Peyer's patch (tissue), 4 donors: ENCODE measurements around the gene TRERF1. TPM values are rescaled to one million over a fixed set of nuclear protein-coding genes. Genes with fewer than 3 reads are reported as not detected.
A peak's percentile ranks its signal among the peaks of the same experiment; 100 is the strongest.

Experiments
- DNase-seq, 3 donors: peaks; one replicate each; pipeline ENCODE4 v3.0.0-alpha.2; 2017 to 2019
- H3K27ac ChIP-seq, 4 donors: fragments of 200-600 bp; sonication (generic); one replicate each; pipeline ENCODE4 v1.5.1; 2016 to 2019
- H3K27me3 ChIP-seq, 2 donors: fragments of 200-600 bp; sonication (generic); one replicate each; pipeline ENCODE4 v1.5.1; 2019
- H3K36me3 ChIP-seq, 3 donors: fragments of 200-600 bp; sonication (generic); one replicate each; pipeline ENCODE4 v1.5.1; 2016 to 2019
- H3K4me1 ChIP-seq, 4 donors: fragments of 200-600 bp; sonication (generic); one replicate each; pipeline ENCODE4 v1.5.1; 2016 to 2019
- H3K4me3 ChIP-seq, 4 donors: fragments of 200-600 bp; sonication (generic); 1 replicate in 3 of 4; 2 replicates in 1 of 4; pipeline ENCODE4 v1.5.1; 2016 to 2019; ENCODE audit warnings: mild to moderate bottlenecking in 1 of 4
- H3K9me3 ChIP-seq, 4 donors: fragments of 200-600 bp; sonication (generic); one replicate each; pipeline ENCODE4 v1.5.1; 2016 to 2019; ENCODE audit warnings: mild to moderate bottlenecking in 1 of 4
- CTCF ChIP-seq, 6 experiments: fragments of 450-650 bp in 4 of 6; fragments of 200-600 bp in 2 of 6; sonication (generic) in 1 of 6; IDR thresholded peaks; one replicate each; pipeline ENCODE4 v1.5.1; 2017 to 2019; ENCODE audit warnings: antibody characterized with exemption in 6 of 6, mild to moderate bottlenecking in 3 of 6, moderate library complexity in 1 of 6
- POLR2A ChIP-seq, 2 donors: fragments of 450-650 bp; IDR thresholded peaks; one replicate each; pipeline ENCODE4 v1.5.1; 2017; ENCODE audit warnings: antibody characterized with exemption in 2 of 2, mild to moderate bottlenecking in 2 of 2, moderate library complexity in 2 of 2
- total RNA-seq, 4 donors: library from RNA; depleted of rRNA; stranded (reverse); fragments of >200 nt; gene quantifications; one replicate each; pipeline ENCODE4 v1.1.0, GENCODE V29; 2016

TRERF1 gene
- total RNA-seq, 4 donors from 2014 or later, result 4.6 to 28.1 (median 8.5) TPM

- no peak for TF ChIP-seq CTCF (IDR thresholded peaks at IDR 0.05)
- TF ChIP-seq POLR2A (IDR thresholded peaks at IDR 0.05), result no peak
- H3K9me3 ChIP-seq, result no peaks in the 10 kb centered on the region
- peak in 2 of 3 donors; percentile 66 to 69 for DNase-seq
- H3K4me1 ChIP-seq, result peaks cover 0 to 20% (median 13%) of the 10 kb centered on the region in 4 donors
- H3K36me3 ChIP-seq, result no peaks in the 10 kb centered on the region
- H3K4me3 ChIP-seq, result no peak overlapping the region
- H3K27me3 ChIP-seq, result no peaks in the 10 kb centered on the region
- peak overlapping the region; percentile 70 to 84 (median 78) for H3K27ac ChIP-seq
Observed at GRCh38 chr6:42366011-42366705, 85.6 kb downstream of the TRERF1 start.

- DNase-seq, result no peak
- Histone ChIP-seq H3K36me3 (no peaks in the 10 kb centered on the region), H3K4me1 (peaks cover 0 to 20% (median 13%) of the 10 kb centered on the region in 4 donors), H3K9me3 (no peaks in the 10 kb centered on the region), H3K4me3 (no peak overlapping the region), H3K27me3 (no peaks in the 10 kb centered on the region), H3K27ac (no peak overlapping the region)
- no peak for TF ChIP-seq CTCF (IDR thresholded peaks at IDR 0.05)
- no peak for TF ChIP-seq POLR2A (IDR thresholded peaks at IDR 0.05)
Observed at GRCh38 chr6:42365021-42365420, 86.7 kb downstream of the TRERF1 start.

- Histone ChIP-seq H3K4me1 (peaks cover 0 to 13% (median 9%) of the 10 kb centered on the region in 4 donors), H3K36me3 (no peaks in the 10 kb centered on the region), H3K27me3 (no peaks in the 10 kb centered on the region), H3K9me3 (no peaks in the 10 kb centered on the region), H3K27ac (peak overlapping the region in 1 of 4 donors; percentile 18), H3K4me3 (no peak overlapping the region)
- no peak for TF ChIP-seq CTCF (IDR thresholded peaks at IDR 0.05)
- TF ChIP-seq POLR2A (IDR thresholded peaks at IDR 0.05), result no peak
- no peak for DNase-seq
Observed at GRCh38 chr6:42363926-42364849, 87.5 kb downstream of the TRERF1 start.

- no peak overlapping the region for H3K27ac ChIP-seq
- DNase-seq, result no peak
- H3K27me3 ChIP-seq, result no peaks in the 10 kb centered on the region
- no peak overlapping the region for H3K4me3 ChIP-seq
- no peaks in the 10 kb centered on the region for H3K36me3 ChIP-seq
- H3K4me1 ChIP-seq, result no peaks in the 10 kb centered on the region
- TF ChIP-seq CTCF (IDR thresholded peaks at IDR 0.05) (no peak), POLR2A (IDR thresholded peaks at IDR 0.05) (no peak)
- no peaks in the 10 kb centered on the region for H3K9me3 ChIP-seq
Observed at GRCh38 chr6:42361036-42361435, 90.7 kb downstream of the TRERF1 start.

- Histone ChIP-seq H3K36me3 (no peaks in the 10 kb centered on the region), H3K4me3 (no peak overlapping the region), H3K27ac (no peak overlapping the region), H3K9me3 (no peaks in the 10 kb centered on the region), H3K4me1 (no peaks in the 10 kb centered on the region), H3K27me3 (no peaks in the 10 kb centered on the region)
- no peak for TF ChIP-seq POLR2A (IDR thresholded peaks at IDR 0.05)
- TF ChIP-seq CTCF (IDR thresholded peaks at IDR 0.05), result no peak
- no peak for DNase-seq
Observed at GRCh38 chr6:42359021-42359420, 92.7 kb downstream of the TRERF1 start.
